Measurements from ENCODE around the gene AKR1E2.
A peak's percentile ranks its signal among the peaks of the same experiment; 100 is the strongest.

The AKR1E2 gene

GRCh38 chr10:4825868-4826791 is at the start of gene AKR1E2:
AKR1E2 (plus strand) TSS chr10:4826207; CDS start chr10:4826325, 118 bp downstream.
- DNase-seq (ENCODE audit: insufficient read length, low spot score) (peak; percentile 35), FAIRE-seq (no peak)
- TF ChIP-seq, protein P1, sequence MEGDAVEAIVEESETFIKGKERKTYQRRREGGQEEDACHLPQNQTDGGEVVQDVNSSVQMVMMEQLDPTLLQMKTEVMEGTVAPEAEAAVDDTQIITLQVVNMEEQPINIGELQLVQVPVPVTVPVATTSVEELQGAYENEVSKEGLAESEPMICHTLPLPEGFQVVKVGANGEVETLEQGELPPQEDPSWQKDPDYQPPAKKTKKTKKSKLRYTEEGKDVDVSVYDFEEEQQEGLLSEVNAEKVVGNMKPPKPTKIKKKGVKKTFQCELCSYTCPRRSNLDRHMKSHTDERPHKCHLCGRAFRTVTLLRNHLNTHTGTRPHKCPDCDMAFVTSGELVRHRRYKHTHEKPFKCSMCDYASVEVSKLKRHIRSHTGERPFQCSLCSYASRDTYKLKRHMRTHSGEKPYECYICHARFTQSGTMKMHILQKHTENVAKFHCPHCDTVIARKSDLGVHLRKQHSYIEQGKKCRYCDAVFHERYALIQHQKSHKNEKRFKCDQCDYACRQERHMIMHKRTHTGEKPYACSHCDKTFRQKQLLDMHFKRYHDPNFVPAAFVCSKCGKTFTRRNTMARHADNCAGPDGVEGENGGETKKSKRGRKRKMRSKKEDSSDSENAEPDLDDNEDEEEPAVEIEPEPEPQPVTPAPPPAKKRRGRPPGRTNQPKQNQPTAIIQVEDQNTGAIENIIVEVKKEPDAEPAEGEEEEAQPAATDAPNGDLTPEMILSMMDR (IDR thresholded peaks at IDR 0.05; ENCODE audit: insufficient read depth, missing control alignments): no peak

DNA sequence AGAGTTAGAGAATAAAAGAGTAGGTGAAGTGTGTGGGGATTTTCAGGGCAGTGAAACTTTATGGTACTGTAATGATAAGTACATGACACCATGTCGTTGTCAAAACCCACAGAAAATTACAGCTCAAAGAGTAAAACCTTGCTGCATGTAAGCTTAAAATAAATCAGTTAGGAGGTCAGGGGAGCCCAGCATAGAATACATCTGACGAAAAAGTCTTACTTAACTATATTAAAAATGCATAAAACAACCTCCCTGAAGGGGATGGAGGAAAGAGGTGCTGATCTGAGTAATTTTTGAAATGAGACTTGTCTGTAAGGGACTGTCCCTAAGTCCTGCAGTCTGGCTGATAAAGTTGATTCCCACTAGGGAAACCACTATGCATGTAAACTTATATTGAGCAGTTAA is 49.8 kb upstream of the AKR1E2 start:
- no peak for DNase-seq (ENCODE audit: insufficient read length, low spot score)
- no peak for FAIRE-seq
- TF ChIP-seq, protein P1 (IDR thresholded peaks at IDR 0.05; ENCODE audit: insufficient read depth, missing control alignments): no peak

DNA sequence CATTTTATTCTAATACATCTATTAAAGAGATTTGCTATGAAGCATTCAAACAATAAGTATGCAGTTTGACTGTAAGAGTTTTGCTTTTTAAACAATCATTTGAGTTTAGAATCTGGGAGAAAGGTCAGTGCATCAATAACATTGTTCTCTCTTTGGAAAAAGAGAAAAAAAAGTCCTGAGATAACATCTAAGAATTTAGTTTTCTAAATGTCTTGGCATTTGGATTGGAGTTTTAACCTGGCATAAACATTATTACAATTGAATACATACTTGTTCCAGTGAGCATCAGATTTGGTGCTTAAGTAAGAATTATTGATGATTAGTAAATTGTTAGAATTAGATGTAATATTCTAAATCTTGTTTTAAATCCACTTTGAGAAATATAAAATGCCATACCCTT is 47.2 kb upstream of the AKR1E2 start:
- FAIRE-seq: no peak

GRCh38 chr10:4780091-4780490 is 45.9 kb upstream of the AKR1E2 start:
- no peak for FAIRE-seq
- DNase-seq (ENCODE audit: insufficient read length, low spot score): no peak
- TF ChIP-seq, protein P1 (IDR thresholded peaks at IDR 0.05; ENCODE audit: insufficient read depth, missing control alignments): no peak

More for the DNA sequence above, 47.2 kb upstream of the AKR1E2 start:
- no peak for DNase-seq (ENCODE audit: insufficient read length, low spot score)
- TF ChIP-seq, protein P1 (IDR thresholded peaks at IDR 0.05; ENCODE audit: insufficient read depth, missing control alignments): no peak

GRCh38 chr10:4780782-4781181 is 45.2 kb upstream of the AKR1E2 start:
- DNase-seq (ENCODE audit: insufficient read length, low spot score) (no peak), FAIRE-seq (peak; percentile 80)
- TF ChIP-seq, protein P1 (IDR thresholded peaks at IDR 0.05; ENCODE audit: insufficient read depth, missing control alignments): no peak

DNA sequence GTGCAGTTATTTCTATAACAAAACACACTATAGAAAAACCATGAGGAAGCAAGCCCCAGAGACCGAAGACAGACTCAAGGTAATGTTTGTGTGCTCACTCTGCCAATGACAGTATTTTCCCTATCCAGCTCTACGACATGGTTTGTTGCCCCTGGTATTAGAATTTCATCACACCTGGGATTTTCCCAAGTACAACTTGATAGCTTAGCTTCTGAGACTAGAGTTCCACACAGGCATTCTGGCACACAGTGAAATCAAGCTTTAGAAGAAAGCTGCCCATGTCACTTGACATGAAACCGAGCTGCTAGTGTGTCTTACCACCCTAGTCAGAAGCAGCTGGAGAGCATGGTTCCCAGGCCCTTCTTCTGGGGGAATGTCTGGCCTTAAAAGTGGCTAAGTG is 44.1 kb upstream of the AKR1E2 start:
- FAIRE-seq: no peak
- TF ChIP-seq, protein P1 (IDR thresholded peaks at IDR 0.05; ENCODE audit: insufficient read depth, missing control alignments): no peak
- DNase-seq (ENCODE audit: insufficient read length, low spot score): no peak
